Uterus (tissue), 2 donors: ENCODE data around the gene SBK3.

Experiments used
- CTCF ChIP-seq, 4 experiments: fragments of 200-600 bp in 2 of 4; fragments of 450-650 bp in 2 of 4; sonication (generic) in 2 of 4; IDR thresholded peaks; one replicate each; pipeline ENCODE4 v1.5.1; 2016 to 2019; ENCODE audit warnings: antibody characterized with exemption in 4 of 4, mild to moderate bottlenecking in 2 of 4, moderate library complexity in 1 of 4
- POLR2A ChIP-seq, 2 donors: fragments of 450-650 bp; IDR thresholded peaks; one replicate each; pipeline ENCODE4 v1.6.1; 2016; ENCODE audit warnings: antibody characterized with exemption in 2 of 2, mild to moderate bottlenecking in 1 of 2, moderate library complexity in 1 of 2

- no peak for TF ChIP-seq CTCF (IDR thresholded peaks at IDR 0.05)
- no peak for TF ChIP-seq POLR2A (IDR thresholded peaks at IDR 0.05)
Observed at GRCh38 chr19:55566823-55567222, 21.5 kb upstream of the SBK3 start.
